Measurements from ENCODE around the gene EPB41. TPM values are rescaled to one million over a fixed set of nuclear protein-coding genes. Genes with fewer than 3 reads are reported as not detected.

Gene EPB41
- total RNA-seq, 4 donors from 2014 or later, result 71.6 to 117 (median 92.6) TPM

GRCh38 chr1:28984311-28984684 lies 69.9 kb downstream of the EPB41 start:
- WGBS, 2 donors (ENCODE audit: low coverage in 1 of 2), result 89 to 95% methylated on average over 3 of the region's 3 CpGs
- no peaks in the 10 kb centered on the region for H3K9me3 ChIP-seq
- H3K4me3 ChIP-seq, result no peak overlapping the region
- in situ Hi-C loops (cut with MboI; ENCODE audit: low pct_ligation_motif_present in 1 of 4, low pct_unique_long_range_greater_than_20kb in 1 of 4, low sequenced_read_pairs in 3 of 4) (no loop called here), intact Hi-C loops (cut with DNase I; ENCODE audit: low total_unique reads) (loop anchor here (10.0 kb wide), 1 partner anchor 79 kb away; no protein-coding TSS in a partner anchor)
- TF ChIP-seq CTCF (IDR thresholded peaks at IDR 0.05) (no peak), POLR2AphosphoS5 (IDR thresholded peaks at IDR 0.05) (no peak), EP300 (IDR thresholded peaks at IDR 0.05; ENCODE audit: low read depth) (no peak), POLR2A (IDR thresholded peaks at IDR 0.05) (no peak)
- H3K27ac ChIP-seq, result no peak overlapping the region
- H3K4me1 ChIP-seq, result peaks cover 0 to 4% (median 0%) of the 10 kb centered on the region in 4 donors
- DNase-seq, result no peak
- no peaks in the 10 kb centered on the region for H3K27me3 ChIP-seq
- H3K36me3 ChIP-seq, result no peaks in the 10 kb centered on the region

- in situ Hi-C loops (cut with MboI; ENCODE audit: low pct_ligation_motif_present in 1 of 4, low pct_unique_long_range_greater_than_20kb in 1 of 4, low sequenced_read_pairs in 3 of 4), result no loop called here
- no peak overlapping the region for H3K4me3 ChIP-seq
- H3K4me1 ChIP-seq, result peaks cover 0 to 4% (median 0%) of the 10 kb centered on the region in 4 donors
- H3K27me3 ChIP-seq, result no peaks in the 10 kb centered on the region
- intact Hi-C loops (cut with DNase I; ENCODE audit: low total_unique reads), result loop anchor here (10.0 kb wide), 1 partner anchor 81 kb away; no protein-coding TSS in a partner anchor
- H3K9me3 ChIP-seq, result no peaks in the 10 kb centered on the region
- no peak for TF ChIP-seq POLR2AphosphoS5 (IDR thresholded peaks at IDR 0.05)
- no peak for TF ChIP-seq POLR2A (IDR thresholded peaks at IDR 0.05)
- TF ChIP-seq CTCF (IDR thresholded peaks at IDR 0.05), result no peak
- no peak for TF ChIP-seq EP300 (IDR thresholded peaks at IDR 0.05; ENCODE audit: low read depth)
- H3K36me3 ChIP-seq, result no peaks in the 10 kb centered on the region
- no peak for DNase-seq
- no peak overlapping the region for H3K27ac ChIP-seq
- WGBS, 2 donors (ENCODE audit: low coverage in 1 of 2), result 94 to 100% methylated on average over 1 of the region's 1 CpG
Measured at GRCh38 chr1:28985427-28985826, 71.1 kb downstream of the EPB41 start.

- Histone ChIP-seq H3K4me3 (no peak overlapping the region), H3K9me3 (no peaks in the 10 kb centered on the region), H3K36me3 (no peaks in the 10 kb centered on the region), H3K27ac (no peak overlapping the region), H3K4me1 (peaks cover 0 to 4% (median 0%) of the 10 kb centered on the region in 4 donors), H3K27me3 (no peaks in the 10 kb centered on the region)
- in situ Hi-C loops (cut with MboI; ENCODE audit: low pct_ligation_motif_present in 1 of 4, low pct_unique_long_range_greater_than_20kb in 1 of 4, low sequenced_read_pairs in 3 of 4), result no loop called here
- TF ChIP-seq EP300 (IDR thresholded peaks at IDR 0.05; ENCODE audit: low read depth) (no peak), POLR2A (IDR thresholded peaks at IDR 0.05) (no peak), CTCF (IDR thresholded peaks at IDR 0.05) (no peak), POLR2AphosphoS5 (IDR thresholded peaks at IDR 0.05) (no peak)
- intact Hi-C loops (cut with DNase I; ENCODE audit: low total_unique reads), result loop anchor here (10.0 kb wide), 1 partner anchor 82 kb away; no protein-coding TSS in a partner anchor
- 70 to 74% methylated on average over 10 of the region's 10 CpGs for WGBS, 2 donors (ENCODE audit: low coverage in 1 of 2)
- DNase-seq, result no peak
Measured at GRCh38 chr1:28986306-28986910, 72.0 kb downstream of the EPB41 start.

GRCh38 chr1:29002792-29003191 lies 88.4 kb downstream of the EPB41 start:
- peaks cover 0 to 11% (median 0%) of the 10 kb centered on the region in 4 donors for H3K4me1 ChIP-seq
- TF ChIP-seq EP300 (IDR thresholded peaks at IDR 0.05; ENCODE audit: low read depth), result no peak
- TF ChIP-seq CTCF (IDR thresholded peaks at IDR 0.05), result no peak
- no peak for TF ChIP-seq POLR2A (IDR thresholded peaks at IDR 0.05)
- TF ChIP-seq POLR2AphosphoS5 (IDR thresholded peaks at IDR 0.05), result no peak
- H3K36me3 ChIP-seq, result no peaks in the 10 kb centered on the region
- H3K4me3 ChIP-seq, result no peak overlapping the region
- H3K27me3 ChIP-seq, result no peaks in the 10 kb centered on the region
- intact Hi-C loops (cut with DNase I; ENCODE audit: low total_unique reads), result no loop called here
- no peak for DNase-seq
- no peaks in the 10 kb centered on the region for H3K9me3 ChIP-seq
- no peak overlapping the region for H3K27ac ChIP-seq
- in situ Hi-C loops (cut with MboI; ENCODE audit: low pct_ligation_motif_present in 1 of 4, low pct_unique_long_range_greater_than_20kb in 1 of 4, low sequenced_read_pairs in 3 of 4), result no loop called here
